NCI-H510A treated with DMSO at 0.1 percent for 48 hours (cell line): ENCODE measurements around the gene NDUFC1.

ENCODE experiments used
- DNase-seq: peaks from one replicate; lab custom pipeline; 2025; lab: John Stamatoyannopoulos, UW

Gene NDUFC1

GRCh38 chr4:139247241-139247640 is 55.0 kb downstream of the NDUFC1 start:
- DNase-seq, result no peak

GRCh38 chr4:139246166-139246565 is 56.1 kb downstream of the NDUFC1 start:
- DNase-seq, result no peak

DNA sequence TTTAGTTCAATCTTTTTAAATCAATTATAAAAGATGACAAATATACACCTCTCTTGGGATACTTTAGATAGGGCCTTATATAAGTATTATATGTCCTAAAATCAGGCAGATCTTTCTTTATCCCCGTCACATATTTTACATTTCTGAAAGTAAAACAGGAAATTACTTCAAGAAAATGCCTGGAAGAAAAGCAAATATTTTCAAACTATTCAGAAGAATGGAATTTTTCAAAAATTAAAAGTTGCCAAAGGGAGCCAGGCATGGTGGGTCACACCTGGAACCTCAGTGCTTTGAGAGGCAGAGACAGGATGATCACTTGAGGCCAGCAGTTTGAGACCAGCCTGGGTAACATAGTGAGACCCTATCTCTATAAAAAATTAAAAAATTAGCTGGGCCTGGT is 56.7 kb downstream of the NDUFC1 start:
- DNase-seq, result no peak

GRCh38 chr4:139243448-139244365 is 58.6 kb downstream of the NDUFC1 start:
- no peak for DNase-seq

- no peak for DNase-seq
These were observed 59.7 kb downstream of the NDUFC1 start for GRCh38 chr4:139242511-139243051.

GRCh38 chr4:139241784-139242151 is 60.5 kb downstream of the NDUFC1 start:
- no peak for DNase-seq

- DNase-seq, result no peak
These were observed 61.0 kb downstream of the NDUFC1 start for GRCh38 chr4:139241086-139241783.
